Subcutaneous adipose tissue (tissue), 4 donors: ENCODE measurements around the gene PDGFD. TPM values are rescaled to one million over a fixed set of nuclear protein-coding genes. Genes with fewer than 3 reads are reported as not detected.

Experiments used
- CTCF ChIP-seq: fragments of 450-650 bp; IDR thresholded peaks from one replicate; pipeline ENCODE4 v1.5.1; 2016; ENCODE audit warnings: low read depth, mild to moderate bottlenecking, control low read depth, antibody characterized with exemption, moderate library complexity
- total RNA-seq, 4 donors: library from RNA; depleted of rRNA; stranded (reverse); fragments of >200 nt; gene quantifications; one replicate each; pipeline ENCODE4 v1.1.0, GENCODE V29; 2016

PDGFD gene
- total RNA-seq, 4 donors from 2014 or later = 19.4 to 77.7 (median 44.9) TPM

GRCh38 chr11:104096900-104097299 is 67.0 kb downstream of the PDGFD start:
- no peak for TF ChIP-seq CTCF

DNA sequence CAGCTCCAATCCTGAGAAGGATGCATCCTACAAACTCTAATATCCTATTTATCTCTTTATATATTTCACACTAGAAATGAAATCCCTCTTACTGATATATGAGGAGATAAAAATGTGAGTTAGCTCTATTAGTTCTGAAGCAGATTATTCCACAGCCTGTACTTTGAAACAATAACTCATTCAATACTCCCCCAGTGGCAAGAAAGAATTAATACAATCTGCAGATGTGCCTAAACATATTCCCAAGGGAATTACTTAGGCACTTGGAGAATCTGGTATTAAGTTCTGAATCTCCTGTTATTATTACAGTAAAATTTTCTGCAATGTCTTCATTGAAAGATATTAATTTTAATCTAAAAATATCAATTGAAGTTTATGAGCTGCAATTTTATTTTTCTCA is 68.2 kb downstream of the PDGFD start:
- no peak for TF ChIP-seq CTCF

DNA sequence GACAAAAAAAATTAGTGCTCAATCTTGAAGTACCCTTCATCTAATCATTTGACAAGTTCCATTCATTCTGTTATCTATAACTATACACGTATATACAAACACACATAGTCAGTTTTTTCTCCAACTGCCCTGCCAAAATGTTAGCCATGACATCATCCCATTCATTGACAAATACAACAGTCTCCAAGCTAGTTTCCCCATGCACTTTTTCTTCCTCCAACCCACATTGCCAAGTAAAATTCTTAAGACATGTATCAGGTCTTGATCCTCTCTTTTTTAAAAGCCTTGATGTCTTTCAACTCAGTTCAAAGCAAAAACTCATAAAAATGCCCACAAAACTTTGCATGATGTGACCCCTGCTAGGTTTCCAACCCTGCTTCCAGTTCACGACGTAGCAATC is 69.4 kb downstream of the PDGFD start:
- TF ChIP-seq CTCF = no peak

- no peak for TF ChIP-seq CTCF
Observed at GRCh38 chr11:104093426-104094280, 70.3 kb downstream of the PDGFD start.

- no peak for TF ChIP-seq CTCF
Observed at GRCh38 chr11:104092744-104093143, 71.2 kb downstream of the PDGFD start.

DNA sequence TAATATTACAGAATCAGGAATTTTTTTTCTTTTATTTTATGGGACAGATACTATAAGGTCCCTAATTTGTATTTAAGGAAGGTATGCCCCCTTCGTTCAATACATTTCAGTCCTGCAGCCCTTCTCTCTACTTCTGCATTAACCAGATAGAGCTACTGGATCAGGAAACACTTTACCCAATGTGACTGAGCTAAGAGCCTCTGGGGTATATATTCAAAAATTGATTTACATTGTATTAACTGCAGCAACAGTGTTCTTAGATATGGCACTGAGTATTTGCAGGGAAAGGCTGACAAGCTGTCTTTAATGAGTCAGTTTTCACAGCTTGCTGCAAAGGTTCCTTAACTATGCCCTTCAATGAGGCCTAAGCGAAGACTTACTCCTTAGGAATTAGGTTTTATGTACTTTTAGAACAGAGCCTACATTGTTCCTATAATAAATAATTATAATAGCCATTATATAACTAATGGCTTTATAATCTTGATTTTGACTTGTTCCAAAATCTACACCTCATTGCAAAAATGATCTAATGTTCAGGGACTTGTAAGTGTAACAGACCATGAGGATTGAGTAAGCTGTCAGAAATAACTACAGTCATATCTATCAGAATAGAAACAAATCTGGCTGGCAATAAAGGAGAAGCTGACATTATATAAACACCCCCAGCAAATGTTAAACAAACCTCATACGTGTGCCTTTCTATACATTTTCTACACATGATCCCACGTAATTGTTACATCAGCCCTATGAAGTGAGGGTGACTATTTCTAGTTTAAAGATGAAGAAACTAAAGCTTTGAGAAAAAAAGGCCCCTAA is 72.5 kb downstream of the PDGFD start:
- no peak for TF ChIP-seq CTCF

DNA sequence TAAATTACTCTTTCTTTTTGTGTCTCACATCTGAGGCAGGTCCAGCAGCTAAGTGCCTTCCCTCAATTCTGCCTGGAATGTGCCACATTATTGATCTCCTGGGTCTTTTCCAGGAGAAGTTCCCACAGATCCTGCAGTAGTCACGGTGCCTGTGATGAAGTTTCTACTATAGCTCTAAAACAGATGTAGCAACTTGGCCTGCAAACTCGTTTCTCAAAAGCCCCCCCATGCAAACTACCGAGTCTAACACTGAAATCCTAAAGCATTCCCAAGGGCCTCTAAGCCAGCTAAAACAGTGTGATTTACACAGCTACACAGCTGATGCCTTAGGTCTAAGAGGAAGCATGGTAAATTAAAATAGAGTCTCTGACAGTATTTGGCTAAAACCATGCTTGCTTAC is 73.2 kb downstream of the PDGFD start:
- TF ChIP-seq CTCF = no peak
